ENCODE measurements around the gene ELL2.

ELL2 gene

GRCh38 chr5:95913663-95914062 lies 48.0 kb downstream of the ELL2 start:
- no peak for DNase-seq (ENCODE audit: low read depth)
- no peak overlapping the region for H3K4me3 ChIP-seq (ENCODE audit: low read depth, low read length)
- TF ChIP-seq MYC (IDR thresholded peaks at IDR 0.05; ENCODE audit: low read depth, low read length) (no peak), POLR2A (IDR thresholded peaks at IDR 0.05; ENCODE audit: extremely low read depth, insufficient read length) (no peak), MAX (IDR thresholded peaks at IDR 0.05; ENCODE audit: low read depth, low read length) (no peak)
- TF ChIP-seq, protein P1, sequence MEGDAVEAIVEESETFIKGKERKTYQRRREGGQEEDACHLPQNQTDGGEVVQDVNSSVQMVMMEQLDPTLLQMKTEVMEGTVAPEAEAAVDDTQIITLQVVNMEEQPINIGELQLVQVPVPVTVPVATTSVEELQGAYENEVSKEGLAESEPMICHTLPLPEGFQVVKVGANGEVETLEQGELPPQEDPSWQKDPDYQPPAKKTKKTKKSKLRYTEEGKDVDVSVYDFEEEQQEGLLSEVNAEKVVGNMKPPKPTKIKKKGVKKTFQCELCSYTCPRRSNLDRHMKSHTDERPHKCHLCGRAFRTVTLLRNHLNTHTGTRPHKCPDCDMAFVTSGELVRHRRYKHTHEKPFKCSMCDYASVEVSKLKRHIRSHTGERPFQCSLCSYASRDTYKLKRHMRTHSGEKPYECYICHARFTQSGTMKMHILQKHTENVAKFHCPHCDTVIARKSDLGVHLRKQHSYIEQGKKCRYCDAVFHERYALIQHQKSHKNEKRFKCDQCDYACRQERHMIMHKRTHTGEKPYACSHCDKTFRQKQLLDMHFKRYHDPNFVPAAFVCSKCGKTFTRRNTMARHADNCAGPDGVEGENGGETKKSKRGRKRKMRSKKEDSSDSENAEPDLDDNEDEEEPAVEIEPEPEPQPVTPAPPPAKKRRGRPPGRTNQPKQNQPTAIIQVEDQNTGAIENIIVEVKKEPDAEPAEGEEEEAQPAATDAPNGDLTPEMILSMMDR (IDR thresholded peaks at IDR 0.05; ENCODE audit: low read depth, low read length), result no peak

GRCh38 chr5:95912029-95912428 lies 49.6 kb downstream of the ELL2 start:
- no peak overlapping the region for H3K4me3 ChIP-seq (ENCODE audit: low read depth, low read length)
- no peak for TF ChIP-seq MYC (IDR thresholded peaks at IDR 0.05; ENCODE audit: low read depth, low read length)
- TF ChIP-seq MAX (IDR thresholded peaks at IDR 0.05; ENCODE audit: low read depth, low read length), result no peak
- TF ChIP-seq, protein P1 (IDR thresholded peaks at IDR 0.05; ENCODE audit: low read depth, low read length), result no peak
- no peak for TF ChIP-seq POLR2A (IDR thresholded peaks at IDR 0.05; ENCODE audit: extremely low read depth, insufficient read length)

DNA sequence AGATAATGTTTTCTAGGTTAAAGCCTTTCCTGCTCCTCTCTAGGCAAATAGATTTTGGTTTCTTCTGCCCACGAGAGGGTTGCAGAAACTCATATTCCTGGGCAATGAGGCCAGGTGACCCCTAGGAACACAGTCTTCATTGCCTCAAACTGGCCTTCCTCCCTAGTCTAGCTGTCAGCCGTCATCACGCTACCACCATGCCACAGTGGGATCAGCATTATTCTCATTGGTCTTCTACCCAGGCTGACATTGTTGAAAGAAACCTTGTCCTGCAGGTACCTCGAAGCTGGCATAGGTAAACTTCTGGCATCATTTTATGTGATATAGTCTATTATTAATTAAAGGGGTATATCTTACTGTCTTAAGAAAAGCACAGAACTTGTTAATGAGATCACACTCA lies 51.1 kb downstream of the ELL2 start:
- DNase-seq (ENCODE audit: low read depth), result no peak
- no peak for TF ChIP-seq MAX (IDR thresholded peaks at IDR 0.05; ENCODE audit: low read depth, low read length)
- no peak for TF ChIP-seq MYC (IDR thresholded peaks at IDR 0.05; ENCODE audit: low read depth, low read length)
- no peak for TF ChIP-seq POLR2A (IDR thresholded peaks at IDR 0.05; ENCODE audit: extremely low read depth, insufficient read length)
- TF ChIP-seq, protein P1 (IDR thresholded peaks at IDR 0.05; ENCODE audit: low read depth, low read length), result no peak
- no peak overlapping the region for H3K4me3 ChIP-seq (ENCODE audit: low read depth, low read length)

More at GRCh38 chr5:95912029-95912428, 49.6 kb downstream of the ELL2 start:
- no peak for DNase-seq (ENCODE audit: low read depth)

DNA sequence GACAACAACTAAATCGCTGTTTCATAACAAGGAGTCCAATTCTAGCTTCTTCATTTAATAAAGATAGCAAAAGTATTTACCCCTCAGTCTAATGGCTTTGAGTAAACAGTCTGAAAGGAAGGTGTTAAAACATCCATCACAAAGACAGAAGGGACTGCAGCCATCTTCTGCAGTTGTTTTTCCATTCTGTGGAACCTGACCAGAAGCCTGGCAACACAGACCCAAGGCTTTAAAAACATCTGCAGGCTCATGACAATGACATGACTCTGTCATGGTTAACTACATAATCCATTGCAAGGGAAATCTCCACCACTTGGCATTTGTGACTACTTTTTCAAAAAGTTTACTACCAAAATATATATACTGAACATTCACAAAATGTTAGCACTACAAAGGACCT lies 51.9 kb downstream of the ELL2 start:
- no peak for TF ChIP-seq POLR2A (IDR thresholded peaks at IDR 0.05; ENCODE audit: extremely low read depth, insufficient read length)
- no peak for TF ChIP-seq MYC (IDR thresholded peaks at IDR 0.05; ENCODE audit: low read depth, low read length)
- H3K4me3 ChIP-seq (ENCODE audit: low read depth, low read length), result no peak overlapping the region
- no peak for DNase-seq (ENCODE audit: low read depth)

GRCh38 chr5:95908799-95909198 lies 52.9 kb downstream of the ELL2 start:
- DNase-seq (ENCODE audit: low read depth), result no peak
- TF ChIP-seq, protein P1 (IDR thresholded peaks at IDR 0.05; ENCODE audit: low read depth, low read length), result no peak
- no peak for TF ChIP-seq MAX (IDR thresholded peaks at IDR 0.05; ENCODE audit: low read depth, low read length)
- TF ChIP-seq MYC (IDR thresholded peaks at IDR 0.05; ENCODE audit: low read depth, low read length), result no peak
- TF ChIP-seq POLR2A (IDR thresholded peaks at IDR 0.05; ENCODE audit: extremely low read depth, insufficient read length), result no peak
- no peak overlapping the region for H3K4me3 ChIP-seq (ENCODE audit: low read depth, low read length)

- no peak overlapping the region for H3K4me3 ChIP-seq (ENCODE audit: low read depth, low read length)
- no peak for DNase-seq (ENCODE audit: low read depth)
- TF ChIP-seq MYC (IDR thresholded peaks at IDR 0.05; ENCODE audit: low read depth, low read length), result no peak
- TF ChIP-seq POLR2A (IDR thresholded peaks at IDR 0.05; ENCODE audit: extremely low read depth, insufficient read length), result no peak
- no peak for TF ChIP-seq MAX (IDR thresholded peaks at IDR 0.05; ENCODE audit: low read depth, low read length)
- TF ChIP-seq, protein P1 (IDR thresholded peaks at IDR 0.05; ENCODE audit: low read depth, low read length), result no peak
These were observed 53.6 kb downstream of the ELL2 start for GRCh38 chr5:95907740-95908706.

Data from NB4 (cell line).